Stimulated activated CD8-positive, alpha-beta memory T cell treated with anti-CD3 and anti-CD28 coated beads, Interleukin-7, amount 100 ng/mL, for 48 hours (primary cell): ENCODE measurements around the gene ETNK1.
A peak's percentile ranks its signal among the peaks of the same experiment; 100 is the strongest.

ENCODE experiments used
- DNase-seq, 2 donors: peaks; one replicate each; pipeline ENCODE4 v3.0.0-alpha.2; 2020; ENCODE audit warnings: low read depth in 1 of 2; ENCODE audit errors: extremely low read depth in 1 of 2

Gene ETNK1

GRCh38 chr12:22631863-22632463, 7.0 kb downstream of the ETNK1 start:
- DNase-seq = no peak

DNA sequence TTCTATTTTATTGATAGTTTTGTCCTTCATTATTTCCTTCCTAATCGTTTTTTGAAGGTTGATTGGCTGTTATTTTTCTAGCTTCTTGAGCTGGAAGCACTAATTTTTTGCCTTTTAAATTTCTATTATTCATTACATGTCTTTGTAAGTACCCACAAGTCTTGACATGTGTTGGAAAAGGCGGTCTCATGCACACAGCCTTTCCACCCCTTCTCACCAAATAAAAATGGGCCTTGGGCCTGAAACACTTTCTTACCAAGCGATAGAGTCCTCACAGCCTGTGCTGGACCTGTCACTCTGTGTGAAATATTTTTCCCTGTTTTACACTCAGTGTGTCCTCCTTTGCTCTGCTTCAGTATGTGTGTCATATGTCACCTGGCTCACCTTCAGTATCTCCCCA, 9.9 kb downstream of the ETNK1 start:
- DNase-seq = no peak

DNA sequence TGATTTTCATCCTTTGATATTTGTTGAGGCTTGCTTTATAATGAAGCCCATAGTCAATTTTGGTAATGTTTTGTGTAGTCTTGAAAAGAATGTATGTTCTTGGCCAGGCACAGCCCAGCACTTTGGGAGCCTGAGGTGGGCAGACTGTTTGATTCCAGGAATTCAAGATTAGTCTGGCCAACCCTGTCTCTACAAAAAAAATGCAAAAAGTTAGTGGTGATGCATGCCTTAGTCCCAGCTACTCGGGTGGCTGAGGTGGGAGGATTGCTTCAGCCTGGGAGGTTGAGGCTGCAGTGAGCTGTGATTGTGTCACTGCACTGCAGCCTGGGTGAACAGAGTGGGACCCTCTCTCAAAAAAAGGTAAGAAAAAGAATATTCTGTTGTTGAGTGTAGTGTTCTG, 10.8 kb downstream of the ETNK1 start:
- DNase-seq = no peak

- DNase-seq = no peak
Measured at GRCh38 chr12:22640851-22641250, 15.9 kb downstream of the ETNK1 start.

- no peak for DNase-seq
Measured at GRCh38 chr12:22641353-22642053, 16.5 kb downstream of the ETNK1 start.

DNA sequence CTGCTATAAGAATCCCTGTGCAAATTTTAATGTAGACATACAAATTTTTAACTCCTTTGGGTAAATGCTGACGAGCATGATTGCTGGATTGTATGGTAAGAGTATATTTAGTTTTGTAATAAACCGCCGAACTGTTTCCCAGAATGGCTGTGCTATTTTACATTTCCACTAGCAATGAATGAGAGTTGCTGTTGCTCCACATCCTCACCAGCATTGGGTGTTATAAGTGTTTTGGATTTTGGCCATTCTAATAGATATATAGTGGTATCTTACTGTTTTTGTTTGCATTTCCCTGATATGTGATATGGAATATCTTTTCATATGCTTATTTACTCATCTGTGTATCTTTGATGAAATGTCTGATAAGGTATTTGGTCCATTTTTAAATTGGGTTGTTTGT, 23.7 kb downstream of the ETNK1 start:
- DNase-seq = no peak

DNA sequence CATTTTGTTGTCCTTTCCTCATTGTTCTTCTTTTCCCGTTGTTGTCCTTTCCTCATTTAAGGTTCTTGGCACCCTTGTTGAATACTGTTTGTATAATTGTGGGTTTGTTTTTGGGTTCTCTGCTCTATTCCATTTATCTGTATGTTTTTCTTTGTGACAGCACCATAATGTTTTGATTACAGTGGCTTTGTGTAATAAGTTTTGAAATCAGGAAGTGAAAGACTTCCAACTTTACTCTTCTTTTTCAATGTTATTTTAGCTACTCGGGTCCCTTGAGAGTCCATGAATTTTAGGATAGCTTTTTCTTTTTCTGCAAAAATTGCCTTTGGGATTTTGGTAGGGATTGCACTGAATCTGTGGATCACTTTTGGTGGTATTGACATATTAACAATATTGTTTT, 28.1 kb downstream of the ETNK1 start:
- no peak for DNase-seq

- no peak for DNase-seq
Measured at GRCh38 chr12:22653791-22654190, 28.8 kb downstream of the ETNK1 start.

GRCh38 chr12:22656376-22656775, 31.4 kb downstream of the ETNK1 start:
- DNase-seq = no peak

GRCh38 chr12:22656831-22657230, 31.9 kb downstream of the ETNK1 start:
- DNase-seq = no peak

DNA sequence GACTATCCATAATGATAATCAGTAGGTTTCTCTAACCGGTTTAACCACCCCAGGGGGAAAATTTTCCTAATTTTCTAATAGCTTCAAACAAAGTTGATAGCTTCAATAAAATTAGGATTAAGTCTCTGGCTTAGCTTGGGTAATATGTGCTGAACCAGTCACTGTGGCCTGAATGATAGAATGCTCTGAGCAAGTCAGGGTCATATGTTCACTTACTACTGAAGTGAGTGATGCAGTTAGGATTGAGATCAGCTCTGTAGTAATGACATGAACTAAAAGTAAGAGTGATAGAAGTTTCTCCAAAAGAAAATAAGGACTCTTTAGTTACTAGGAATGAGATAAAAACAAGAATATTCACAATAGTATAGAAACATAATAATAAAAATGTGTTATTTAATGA, 32.6 kb downstream of the ETNK1 start:
- DNase-seq = no peak

DNA sequence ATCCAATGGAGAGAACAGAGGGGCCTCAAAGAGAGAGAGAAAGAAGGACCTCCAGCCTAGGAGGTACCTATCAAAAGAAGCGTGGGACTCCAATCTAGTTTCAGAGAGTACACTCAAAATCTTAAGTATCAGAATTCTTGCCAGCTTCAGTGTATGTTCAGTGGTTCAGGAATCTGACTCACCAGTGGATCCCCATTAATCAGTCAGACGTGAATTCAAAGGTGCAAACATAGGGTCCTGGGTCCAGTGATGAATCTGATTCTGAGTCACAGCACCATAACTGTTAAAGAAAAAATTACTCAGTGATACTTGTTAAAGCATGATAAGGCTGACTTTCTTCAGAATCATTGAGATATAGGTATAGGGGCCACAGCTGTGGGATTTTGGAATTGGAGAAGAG, 33.2 kb downstream of the ETNK1 start:
- peak in 1 of 2 donors; percentile 28 for DNase-seq

DNA sequence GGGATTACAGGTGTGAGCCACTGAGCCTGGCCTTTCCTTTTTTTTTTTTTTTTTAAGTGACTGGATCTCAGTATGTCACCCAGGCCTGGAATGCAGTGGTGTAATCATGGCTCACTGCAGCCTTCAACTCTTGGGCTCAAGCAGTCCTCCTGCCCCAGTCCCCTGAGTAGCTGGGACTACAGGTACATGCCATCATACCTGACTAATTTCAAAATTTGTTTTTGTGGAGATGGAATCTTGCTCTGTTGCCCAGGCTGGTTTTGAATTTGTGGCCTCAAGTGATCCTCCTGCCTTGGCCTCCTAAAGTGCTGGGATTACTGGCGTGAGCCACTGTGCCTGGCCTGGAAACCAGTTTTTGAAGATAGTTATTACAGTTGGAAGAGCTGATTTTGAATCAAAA, 37.4 kb downstream of the ETNK1 start:
- no peak for DNase-seq

- no peak for DNase-seq
Measured at GRCh38 chr12:22665476-22665875, 40.5 kb downstream of the ETNK1 start.

GRCh38 chr12:22667122-22667521, 42.2 kb downstream of the ETNK1 start:
- no peak for DNase-seq

GRCh38 chr12:22668441-22668840, 43.5 kb downstream of the ETNK1 start:
- DNase-seq = no peak

- DNase-seq = no peak
Measured at GRCh38 chr12:22670762-22671161, 45.8 kb downstream of the ETNK1 start.

GRCh38 chr12:22672951-22673350, 48.0 kb downstream of the ETNK1 start:
- DNase-seq = no peak

DNA sequence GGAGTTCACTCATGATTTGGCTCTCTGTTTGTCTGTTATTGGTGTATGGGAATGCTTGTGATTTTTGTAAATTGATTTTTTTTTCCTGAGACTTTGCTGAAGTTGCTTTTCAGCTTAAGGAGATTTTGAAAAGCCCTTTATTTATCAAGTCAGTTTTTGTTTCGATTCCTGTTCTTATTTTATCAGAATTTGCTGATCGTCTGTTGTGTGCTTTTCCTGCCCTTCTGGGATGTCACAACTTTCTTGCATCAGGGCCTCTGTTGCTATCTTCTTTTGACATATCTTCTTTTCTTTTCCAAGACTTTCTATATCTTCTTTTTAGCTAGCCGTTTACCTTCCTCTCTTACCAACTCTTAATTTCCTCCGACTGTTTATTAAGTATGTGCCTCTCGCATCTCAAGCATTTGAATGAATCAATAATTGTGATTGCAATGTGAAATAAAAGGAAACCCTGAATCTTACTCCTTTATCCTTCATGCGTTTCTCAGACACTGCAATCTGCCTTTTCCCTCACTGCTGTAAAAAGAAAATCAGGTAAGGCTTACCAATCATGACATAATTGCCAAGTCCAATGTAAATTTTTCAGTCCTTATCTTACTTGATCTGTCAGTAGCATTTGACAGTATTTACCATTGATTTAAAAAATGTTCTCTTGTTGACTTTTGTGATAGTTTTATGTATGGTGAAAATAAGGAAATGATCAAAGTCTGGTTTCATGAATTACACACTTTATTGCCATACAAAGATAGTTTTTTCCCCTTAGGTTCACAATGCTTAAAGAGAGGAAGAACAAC, 53.0 kb downstream of the ETNK1 start:
- DNase-seq = no peak

DNA sequence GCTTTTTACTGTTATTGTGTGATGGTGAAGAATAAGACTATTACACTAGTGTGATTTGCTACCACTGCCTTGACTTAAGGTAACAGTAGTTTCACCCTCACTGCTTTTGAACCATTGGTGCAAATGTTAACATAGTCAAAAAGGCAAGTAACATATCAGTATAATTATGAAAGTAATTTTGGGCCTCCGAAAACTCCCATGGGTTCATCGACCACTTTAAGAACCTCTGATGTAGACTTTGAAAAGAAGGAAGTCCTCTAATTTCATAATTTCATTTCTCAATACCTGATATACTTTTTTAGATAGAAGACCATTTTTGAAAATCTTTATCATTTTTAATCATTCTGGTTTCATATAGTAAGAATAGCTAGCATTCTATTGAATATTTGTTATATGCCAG, 57.7 kb downstream of the ETNK1 start:
- no peak for DNase-seq

- no peak for DNase-seq
Measured at GRCh38 chr12:22683131-22683530, 58.2 kb downstream of the ETNK1 start.
